SH-SY5Y (cell line): ENCODE results near the gene HNRNPAB.

Experiments used
- GATA2 ChIP-seq: IDR thresholded peaks from 2 replicates; pipeline ENCODE4 v1.6.1; 2011; ENCODE audit warnings: mild to moderate bottlenecking, low read depth, low read length
- GATA3 ChIP-seq: IDR thresholded peaks from 2 replicates; pipeline ENCODE4 v1.6.1; 2011; ENCODE audit warnings: low read depth, mild to moderate bottlenecking, low read length, moderate library complexity

DNA sequence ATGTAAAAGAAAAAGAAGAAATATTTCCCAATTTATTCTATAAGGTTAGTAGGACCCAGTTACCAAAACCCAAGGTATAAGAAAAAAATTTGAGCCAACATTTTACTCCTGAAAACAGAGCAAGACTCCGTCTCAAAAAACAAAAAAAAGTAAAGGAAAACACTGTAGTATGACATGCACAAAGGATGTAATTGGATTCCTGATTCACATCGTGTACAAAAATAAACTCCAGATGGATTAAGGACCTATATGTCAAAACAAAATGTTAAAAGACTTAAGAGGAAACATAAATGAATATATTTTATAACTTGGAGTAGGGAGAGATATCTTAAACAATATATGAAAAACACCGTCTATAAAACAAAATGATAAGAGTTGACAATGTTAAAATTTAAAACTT is 14.5 kb downstream of the HNRNPAB start:
- no peak for TF ChIP-seq GATA2
- no peak for TF ChIP-seq GATA3
